NCI-H2029 treated with DMSO at 0.1 percent for 48 hours (cell line): ENCODE measurements around the gene LRRC4C.
"Not testable (repeated sequence)": the region's sequence is repeated elsewhere in the genome, so short reads cannot be mapped to it uniquely, and the experiment has no call there.

Experiments
- DNase-seq: peaks from one replicate; lab custom pipeline; 2025; lab: John Stamatoyannopoulos, UW

LRRC4C gene

GRCh38 chr11:40867991-40868632 lies 591.3 kb downstream of the LRRC4C start:
- no peak for DNase-seq

GRCh38 chr11:40857754-40858153 lies 601.7 kb downstream of the LRRC4C start:
- DNase-seq: not testable (repeated sequence)

GRCh38 chr11:40842750-40843339 lies 616.6 kb downstream of the LRRC4C start:
- DNase-seq: no peak

- DNase-seq: no peak
Measured at GRCh38 chr11:40841231-40841630, 618.2 kb downstream of the LRRC4C start.

- DNase-seq: no peak
Measured at GRCh38 chr11:40838181-40838683, 621.2 kb downstream of the LRRC4C start.

GRCh38 chr11:40827116-40827515 lies 632.3 kb downstream of the LRRC4C start:
- DNase-seq: no peak

GRCh38 chr11:40826601-40827000 lies 632.9 kb downstream of the LRRC4C start:
- no peak for DNase-seq

- DNase-seq: no peak
Measured at GRCh38 chr11:40825201-40825834, 634.1 kb downstream of the LRRC4C start.

- no peak for DNase-seq
Measured at GRCh38 chr11:40819230-40819629, 640.2 kb downstream of the LRRC4C start.

- no peak for DNase-seq
Measured at GRCh38 chr11:40816976-40817375, 642.5 kb downstream of the LRRC4C start.

- no peak for DNase-seq
Measured at GRCh38 chr11:40797981-40798380, 661.5 kb downstream of the LRRC4C start.

GRCh38 chr11:40787224-40787623 lies 672.2 kb downstream of the LRRC4C start:
- DNase-seq: no peak

- no peak for DNase-seq
Measured at GRCh38 chr11:40763046-40763445, 696.4 kb downstream of the LRRC4C start.

- no peak for DNase-seq
Measured at GRCh38 chr11:40759341-40759740, 700.1 kb downstream of the LRRC4C start.

GRCh38 chr11:40754297-40754696 lies 705.2 kb downstream of the LRRC4C start:
- DNase-seq: no peak

GRCh38 chr11:40746282-40746681 lies 713.2 kb downstream of the LRRC4C start:
- DNase-seq: no peak

- DNase-seq: no peak
Measured at GRCh38 chr11:40732132-40732531, 727.3 kb downstream of the LRRC4C start.

- DNase-seq: no peak
Measured at GRCh38 chr11:40722179-40722795, 737.2 kb downstream of the LRRC4C start.

GRCh38 chr11:40716344-40717130 lies 742.9 kb downstream of the LRRC4C start:
- no peak for DNase-seq

- DNase-seq: no peak
Measured at GRCh38 chr11:40713083-40713482, 746.4 kb downstream of the LRRC4C start.

GRCh38 chr11:40701027-40701426 lies 758.4 kb downstream of the LRRC4C start:
- DNase-seq: no peak

GRCh38 chr11:40689823-40690222 lies 769.6 kb downstream of the LRRC4C start:
- no peak for DNase-seq
